Neural cell (in vitro differentiated cells): ENCODE results near the gene CREB3L2. TPM values are rescaled to one million over a fixed set of nuclear protein-coding genes. Genes with fewer than 3 reads are reported as not detected.

Experiments used
- H2AFZ ChIP-seq: fragments of 200-600, 300-800 bp; sonication (generic), shearing (Covaris generic); 2 replicates; pipeline ENCODE4 v1.6.0; 2014; ENCODE audit warnings: low read depth, mild to moderate bottlenecking, antibody characterized with exemption, low read length, moderate library complexity
- H3F3A ChIP-seq: fragments of 200-600 bp; shearing (Covaris generic); 2 replicates; pipeline ENCODE4 v1.6.1; 2016; ENCODE audit warnings: mild to moderate bottlenecking, moderate library complexity, mixed read lengths, antibody characterized with exemption, low read length; ENCODE audit not compliant: insufficient read depth, poor library complexity, severe bottlenecking
- H3K27ac ChIP-seq: fragments of 200-600, 300-800 bp; sonication (generic), shearing (Covaris generic); 2 replicates; pipeline ENCODE4 v1.5.1; 2014; ENCODE audit warnings: mild to moderate bottlenecking, low read length, moderate library complexity
- H3K27me3 ChIP-seq: fragments of 300-800, 200-600 bp; sonication (generic), shearing (Covaris generic); 2 replicates; pipeline ENCODE4 v1.6.0; 2014; ENCODE audit warnings: mild to moderate bottlenecking, low read depth, low read length, moderate library complexity; ENCODE audit not compliant: insufficient read depth
- H3K36me3 ChIP-seq: fragments of 300-800, 200-600 bp; sonication (generic), shearing (Covaris generic); 2 replicates; pipeline ENCODE4 v1.5.1; 2014; ENCODE audit warnings: mild to moderate bottlenecking, antibody characterized with exemption, low read length, moderate library complexity; ENCODE audit not compliant: insufficient read depth
- H3K4me2 ChIP-seq: fragments of 300-800, 200-600 bp; sonication (generic), shearing (Covaris generic); 2 replicates; pipeline ENCODE4 v1.6.0; 2014; ENCODE audit warnings: mild to moderate bottlenecking, low read length
- H3K4me3 ChIP-seq: fragments of 300-800, 200-600 bp; sonication (generic), shearing (Covaris generic); 2 replicates; pipeline ENCODE4 v1.5.1; 2014; ENCODE audit warnings: mild to moderate bottlenecking, low read length, moderate library complexity
- H3K79me2 ChIP-seq: fragments of 200-600 bp; shearing (Covaris generic); replicated peaks from 2 replicates; pipeline ENCODE4 v1.6.0; 2014; ENCODE audit warnings: mild to moderate bottlenecking, low read length, moderate library complexity; ENCODE audit not compliant: insufficient read depth
- H3K9ac ChIP-seq: fragments of 300-800, 200-600 bp; sonication (generic), shearing (Covaris generic); 2 replicates; pipeline ENCODE4 v1.6.1; 2016; ENCODE audit warnings: mild to moderate bottlenecking, low read length, mixed read lengths
- H3K9me2 ChIP-seq: fragments of 200-600 bp; shearing (Covaris generic); 2 replicates; pipeline ENCODE4 v1.6.1; 2016; ENCODE audit warnings: mild to moderate bottlenecking, low read length, mixed read lengths; ENCODE audit not compliant: insufficient read depth
- H3K9me3 ChIP-seq: fragments of 200-600, 300-800 bp; sonication (generic), shearing (Covaris generic); 2 replicates; pipeline ENCODE4 v1.6.1; 2016; ENCODE audit warnings: mild to moderate bottlenecking, mixed run types, low read length, moderate library complexity, mixed read lengths
- H4K20me1 ChIP-seq: fragments of 200-600 bp; shearing (Covaris generic); 2 replicates; pipeline ENCODE4 v1.6.1; 2016; ENCODE audit warnings: mild to moderate bottlenecking, mixed run types; ENCODE audit not compliant: insufficient read depth
- CTCF ChIP-seq: fragments of 450-650 bp; IDR thresholded peaks from 2 replicates; pipeline ENCODE4 v1.5.1; 2014; ENCODE audit warnings: antibody characterized with exemption, mild to moderate bottlenecking, moderate library complexity; ENCODE audit not compliant: poor library complexity, severe bottlenecking
- EP300 ChIP-seq: fragments of 450-650 bp; conservative IDR thresholded peaks from 2 replicates; pipeline ENCODE4 v1.6.1; 2014; ENCODE audit warnings: antibody characterized with exemption, mild to moderate bottlenecking, moderate library complexity; ENCODE audit not compliant: poor library complexity, severe bottlenecking
- EZH2 ChIP-seq: fragments of 200-600, 300-800 bp; shearing (Covaris generic), sonication (generic); IDR thresholded peaks from 2 replicates; pipeline ENCODE4 v1.6.1; 2014; ENCODE audit warnings: antibody characterized with exemption, low read length, borderline replicate concordance, mild to moderate bottlenecking; ENCODE audit not compliant: insufficient read depth, poor library complexity, severe bottlenecking
- MXI1 ChIP-seq: fragments of 450-650 bp; conservative IDR thresholded peaks from 2 replicates; pipeline ENCODE4 v1.6.1; 2014; ENCODE audit warnings: antibody characterized with exemption, mild to moderate bottlenecking; ENCODE audit not compliant: poor library complexity, severe bottlenecking
- POLR2AphosphoS5 ChIP-seq: IDR thresholded peaks from 2 replicates; pipeline ENCODE4 v1.6.1; 2012
- RAD21 ChIP-seq: fragments of 450-650 bp; conservative IDR thresholded peaks from 2 replicates; pipeline ENCODE4 v1.6.1; 2014; ENCODE audit warnings: antibody characterized with exemption, mild to moderate bottlenecking, moderate library complexity
- REST ChIP-seq: IDR thresholded peaks from 2 replicates; pipeline ENCODE4 v1.6.1; 2012; ENCODE audit warnings: borderline replicate concordance
- SMC3 ChIP-seq: fragments of 450-650 bp; conservative IDR thresholded peaks from 2 replicates; pipeline ENCODE4 v1.6.1; 2014; ENCODE audit warnings: antibody characterized with exemption, mild to moderate bottlenecking, moderate library complexity; ENCODE audit not compliant: poor library complexity
- TAF1 ChIP-seq: IDR thresholded peaks from 2 replicates; pipeline ENCODE4 v1.6.1; 2012; ENCODE audit warnings: low read depth
- polyA plus RNA-seq: library from polyadenylated mRNA; depleted of rRNA; stranded (reverse); fragments of >200 nt; gene quantifications from 2 replicates; pipeline ENCODE4 v1.2.3, GENCODE V29; 2014

The CREB3L2 gene
- polyA plus RNA-seq, 1 donor from 2014 or later: 1.5 TPM

- no peaks in the 10 kb centered on the region for H3F3A ChIP-seq
These were observed 61.7 kb downstream of the CREB3L2 start for GRCh38 chr7:137940218-137940617.

GRCh38 chr7:137937202-137937560 lies 64.7 kb downstream of the CREB3L2 start:
- no peak overlapping the region for H3K27ac ChIP-seq
- H4K20me1 ChIP-seq: no peaks in the 10 kb centered on the region
- H3K4me3 ChIP-seq: no peak overlapping the region
- no peaks in the 10 kb centered on the region for H3K36me3 ChIP-seq
- no peaks in the 10 kb centered on the region for H3F3A ChIP-seq
- no peaks in the 10 kb centered on the region for H3K9me3 ChIP-seq
- H3K27me3 ChIP-seq: no peaks in the 10 kb centered on the region
- no peak overlapping the region for H3K9ac ChIP-seq
- H3K9me2 ChIP-seq: no peaks in the 10 kb centered on the region
- no peaks in the 10 kb centered on the region for H3K79me2 ChIP-seq
- no peak overlapping the region for H2AFZ ChIP-seq
- H3K4me2 ChIP-seq: no peak overlapping the region
- TF ChIP-seq REST: no peak
- TF ChIP-seq SMC3: no peak
- no peak for TF ChIP-seq MXI1
- no peak for TF ChIP-seq POLR2AphosphoS5
- TF ChIP-seq EP300: no peak
- TF ChIP-seq CTCF: no peak
- TF ChIP-seq EZH2: no peak
- no peak for TF ChIP-seq TAF1

More at GRCh38 chr7:137940218-137940617, 61.7 kb downstream of the CREB3L2 start:
- Histone ChIP-seq H3K4me2 (no peak overlapping the region), H3K9me2 (no peaks in the 10 kb centered on the region), H3K27me3 (no peaks in the 10 kb centered on the region), H3K9me3 (no peaks in the 10 kb centered on the region), H3K36me3 (no peaks in the 10 kb centered on the region), H2AFZ (no peak overlapping the region), H3K9ac (no peak overlapping the region), H3K79me2 (no peaks in the 10 kb centered on the region), H3K27ac (no peak overlapping the region), H4K20me1 (no peaks in the 10 kb centered on the region), H3K4me3 (no peak overlapping the region)
- TF ChIP-seq CTCF (no peak), REST (no peak), RAD21 (no peak), EZH2 (no peak), POLR2AphosphoS5 (no peak), EP300 (no peak)
